ENCODE measurements around the gene ATF3.

GRCh38 chr1:212624976-212625501 is 16.5 kb downstream of the ATF3 start:
- no peak for TF ChIP-seq CTCF (conservative IDR thresholded peaks at IDR 0.05; ENCODE audit: low read depth, low read length)
- no peak for TF ChIP-seq EZH2 (IDR thresholded peaks at IDR 0.05; ENCODE audit: low read length, unreplicated experiment)

Measured in PC-3 (cell line).